Measurements from ENCODE around the gene UCHL1.

UCHL1 gene

DNA sequence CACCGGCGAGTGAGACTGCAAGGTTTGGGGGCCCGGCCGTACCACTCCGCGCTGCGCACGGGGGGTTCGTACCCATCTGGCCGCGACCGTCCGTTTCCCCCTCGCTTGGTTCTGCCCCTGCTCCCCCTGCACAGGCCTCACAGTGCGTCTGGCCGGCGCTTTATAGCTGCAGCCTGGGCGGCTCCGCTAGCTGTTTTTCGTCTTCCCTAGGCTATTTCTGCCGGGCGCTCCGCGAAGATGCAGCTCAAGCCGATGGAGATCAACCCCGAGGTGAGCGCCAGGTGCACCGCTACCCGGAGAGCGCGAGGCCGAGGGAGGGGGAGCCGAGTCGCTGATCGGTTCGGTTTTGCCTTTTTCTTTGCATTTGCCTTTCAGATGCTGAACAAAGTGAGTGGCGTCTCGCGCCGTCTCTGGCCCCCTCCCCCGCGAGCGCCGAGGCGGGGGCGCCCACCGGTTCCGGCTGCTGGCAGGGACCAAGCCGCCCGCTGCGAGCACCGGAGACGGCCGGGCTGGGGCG lies at the start of gene UCHL1:
Gene UCHL1 (plus strand): TSS at position 189 of the 517 bp plus-strand sequence. CDS start 49 bp downstream, at position 238.
- in situ Hi-C loops (cut with MboI; ENCODE audit: low sequenced_read_pairs): no loop called here

DNA sequence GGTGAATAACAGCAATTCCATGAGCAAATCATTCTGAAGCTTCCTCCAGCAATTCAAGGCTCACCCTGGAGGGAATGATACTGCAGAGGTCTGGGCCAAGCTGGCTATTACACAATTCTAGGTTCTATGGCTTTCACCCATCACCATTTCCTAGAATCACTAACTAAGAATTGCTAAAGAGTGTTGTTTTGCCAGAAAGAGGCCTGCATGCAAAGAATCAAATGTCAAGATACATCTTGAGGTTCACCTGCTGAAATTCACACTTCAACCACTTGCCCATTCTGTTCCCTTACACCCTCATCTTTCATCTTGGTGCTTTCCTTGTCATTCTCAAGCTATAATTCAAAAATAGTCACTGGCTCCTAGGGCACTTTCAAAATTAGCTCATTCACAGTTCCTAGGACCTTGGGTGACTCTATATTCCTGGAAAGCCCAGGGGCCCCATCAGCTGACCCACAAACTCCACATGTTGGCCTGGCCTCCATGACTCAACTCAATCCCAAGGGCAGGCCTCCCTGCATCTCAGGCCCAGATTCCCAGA lies 49.4 kb upstream of the UCHL1 start:
- in situ Hi-C loops (cut with MboI; ENCODE audit: low sequenced_read_pairs): no loop called here

DNA sequence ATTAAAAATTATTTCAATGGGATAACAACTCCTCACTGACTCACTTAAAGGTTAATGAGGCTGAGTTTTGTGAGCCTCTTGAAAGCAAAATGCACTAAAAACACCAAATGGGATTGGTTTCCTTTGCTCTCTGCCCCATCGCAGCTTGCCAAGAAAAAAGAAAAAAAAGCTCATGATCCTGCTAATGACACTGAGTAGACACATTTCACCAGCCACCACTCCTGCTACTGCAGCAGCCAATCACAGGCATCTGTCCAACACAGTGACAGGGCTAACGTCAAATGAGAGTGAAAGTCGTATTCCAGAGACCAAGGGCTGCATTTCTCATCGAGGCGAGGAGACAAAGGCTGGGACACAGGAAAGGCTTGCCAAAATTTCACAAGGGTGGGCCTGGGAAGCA lies 47.5 kb upstream of the UCHL1 start:
- in situ Hi-C loops (cut with MboI; ENCODE audit: low sequenced_read_pairs): no loop called here

DNA sequence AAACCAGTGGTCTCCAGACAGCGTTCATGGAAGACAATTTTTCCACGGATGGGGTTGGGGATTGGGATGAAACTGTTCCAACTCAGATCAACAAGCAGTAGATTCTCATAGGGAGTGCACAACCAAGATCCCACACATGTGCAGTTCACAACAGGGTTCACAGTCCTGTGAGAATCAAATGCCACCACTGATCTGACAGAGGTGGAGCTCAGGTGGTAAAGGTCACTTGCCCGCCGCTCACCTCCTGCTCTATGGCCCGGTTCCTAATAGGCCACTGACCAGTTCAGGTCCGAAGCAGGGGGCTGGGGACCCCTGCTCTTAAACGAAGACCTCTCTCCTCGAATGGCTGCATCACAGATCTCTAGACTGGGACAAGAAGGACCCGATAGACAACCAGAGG lies 46.8 kb upstream of the UCHL1 start:
- in situ Hi-C loops (cut with MboI; ENCODE audit: low sequenced_read_pairs): no loop called here

DNA sequence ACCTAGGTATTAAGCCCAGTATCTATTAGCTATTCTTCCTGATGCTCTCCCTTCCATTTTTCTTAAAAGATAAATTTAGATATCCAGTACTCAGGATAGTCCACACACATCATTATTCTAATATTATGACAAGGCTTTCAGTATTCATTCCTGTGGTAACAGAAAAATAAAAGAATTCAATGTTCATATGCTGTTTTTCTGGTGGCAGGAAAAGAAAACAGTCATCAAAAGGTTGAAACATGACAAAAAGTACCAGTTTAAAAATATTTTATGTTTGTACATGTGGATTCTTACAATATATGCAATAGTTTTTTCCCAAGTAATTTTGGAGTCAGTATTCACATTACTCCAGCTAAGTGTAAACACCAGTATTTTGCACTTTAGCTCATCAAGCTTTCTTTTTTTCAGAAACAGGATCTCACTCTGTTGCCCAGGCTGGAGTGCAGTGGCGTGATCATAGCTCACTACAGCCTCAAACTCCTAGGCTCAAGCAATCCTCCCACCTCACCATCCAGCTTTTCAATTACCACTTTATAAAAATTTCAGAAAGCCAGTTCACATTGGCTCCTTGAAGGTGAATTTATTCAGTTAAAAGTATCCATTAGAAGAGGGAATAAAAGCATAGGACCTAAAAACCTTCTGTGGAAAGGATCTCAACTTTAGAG lies 44.6 kb upstream of the UCHL1 start:
- in situ Hi-C loops (cut with MboI; ENCODE audit: low sequenced_read_pairs): no loop called here

DNA sequence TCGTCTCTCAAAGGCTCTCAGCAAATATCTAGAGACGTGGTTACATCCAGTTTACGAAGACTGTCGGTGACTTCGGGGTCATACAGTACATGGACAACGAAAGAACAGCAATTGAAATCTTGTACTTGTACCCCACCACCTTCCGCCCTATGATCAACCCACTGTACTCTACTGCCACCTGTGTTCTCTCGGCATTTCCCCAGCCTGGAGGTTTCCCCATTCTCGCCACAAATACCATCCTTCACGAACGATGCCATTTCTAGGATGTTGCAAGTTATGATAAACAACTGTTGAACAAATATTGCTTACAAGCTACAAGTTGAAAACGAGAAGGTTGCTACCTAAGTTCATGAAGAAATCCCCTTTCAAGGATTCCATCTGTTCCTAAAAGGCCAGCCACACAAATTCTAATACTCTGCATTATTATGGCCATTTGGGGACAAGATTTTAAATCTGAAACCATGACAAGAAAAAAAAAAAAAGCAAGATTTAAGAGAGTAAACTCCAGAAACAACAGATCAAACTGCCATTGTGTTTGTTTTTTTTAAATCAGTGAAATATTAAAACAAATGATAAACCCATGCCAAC lies 44.0 kb upstream of the UCHL1 start:
- in situ Hi-C loops (cut with MboI; ENCODE audit: low sequenced_read_pairs): no loop called here

DNA sequence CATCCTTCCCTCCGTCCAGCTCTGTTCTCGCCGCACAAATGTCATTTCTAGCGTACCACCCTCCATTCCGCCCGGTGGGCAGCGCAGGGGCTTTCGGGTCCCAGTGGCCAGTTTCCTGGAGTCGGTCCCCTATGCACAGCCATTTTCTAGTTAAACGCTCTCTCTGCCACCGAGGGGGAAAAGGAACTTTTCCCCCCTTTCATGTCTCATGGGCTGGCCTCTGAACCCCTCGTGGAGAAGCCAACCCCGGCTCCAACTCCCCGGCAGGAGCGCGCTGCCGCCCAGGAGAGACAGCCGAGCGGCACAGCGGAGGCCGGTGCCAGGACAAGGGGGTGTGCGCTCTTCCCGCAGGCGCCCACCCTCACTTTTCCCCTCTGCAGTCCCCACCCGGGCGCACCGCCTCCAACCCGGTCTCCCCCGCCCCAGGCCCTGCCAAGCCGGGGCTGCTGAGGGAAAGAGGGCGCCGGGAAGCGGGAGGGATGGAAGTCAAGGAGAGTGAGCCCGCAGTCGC lies 43.0 kb upstream of the UCHL1 start:
- in situ Hi-C loops (cut with MboI; ENCODE audit: low sequenced_read_pairs): no loop called here

DNA sequence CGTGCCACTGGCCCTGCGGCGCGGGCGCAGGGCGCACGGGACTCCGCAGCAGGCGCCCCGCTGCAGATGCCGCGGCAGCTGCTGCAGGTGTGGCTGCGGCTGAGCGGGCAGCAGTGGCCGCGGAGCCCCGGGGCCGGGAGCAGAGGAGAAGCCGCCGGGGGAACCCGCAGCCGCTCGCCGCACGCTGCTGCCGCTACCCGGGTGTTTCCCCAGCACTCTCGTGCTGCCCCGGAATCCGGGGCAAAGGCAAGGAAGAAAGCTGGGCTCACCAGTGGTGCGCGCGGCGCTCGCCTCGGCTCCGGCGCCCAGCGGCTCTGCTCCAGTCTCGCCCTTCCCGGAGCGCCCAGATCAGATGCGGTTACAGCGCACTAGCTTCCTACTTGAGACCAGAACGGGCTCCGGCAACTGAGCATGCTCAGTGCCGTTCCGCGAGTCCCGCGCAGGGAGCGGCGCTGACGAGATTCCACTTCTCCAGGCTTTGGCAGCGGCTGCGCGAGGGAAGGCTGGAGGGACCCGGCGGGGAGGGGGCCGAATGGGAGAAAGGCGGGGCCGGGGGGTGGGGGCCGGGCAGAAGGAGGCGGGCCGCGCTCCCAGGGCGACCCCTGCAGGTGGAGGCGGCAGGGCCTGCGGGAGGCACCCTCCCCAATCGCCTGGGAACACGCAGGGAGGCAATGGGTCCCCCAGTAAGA lies 42.4 kb upstream of the UCHL1 start, which contains the start of gene APBB2:
Gene APBB2 (minus strand): TSS at position 407 of the 689 bp plus-strand sequence. CDS start 181,288 bp downstream, outside the sequence.
- in situ Hi-C loops (cut with MboI; ENCODE audit: low sequenced_read_pairs): no loop called here

DNA sequence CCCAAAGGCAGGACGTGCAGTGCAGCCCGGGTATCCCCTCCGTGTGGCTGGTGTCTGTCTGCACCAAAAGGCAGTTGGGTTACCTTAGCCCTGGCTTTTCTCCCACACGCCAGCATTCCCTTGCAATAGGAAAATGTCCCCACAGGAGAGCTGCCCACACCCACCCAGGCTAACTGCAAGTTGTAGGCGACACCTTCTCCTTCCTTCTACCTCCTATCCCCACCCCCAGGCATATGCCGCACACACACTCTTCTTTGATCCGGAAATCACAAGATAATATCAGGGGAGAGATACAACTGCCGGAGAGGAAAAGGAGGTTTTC lies 41.9 kb upstream of the UCHL1 start:
- in situ Hi-C loops (cut with MboI; ENCODE audit: low sequenced_read_pairs): no loop called here

DNA sequence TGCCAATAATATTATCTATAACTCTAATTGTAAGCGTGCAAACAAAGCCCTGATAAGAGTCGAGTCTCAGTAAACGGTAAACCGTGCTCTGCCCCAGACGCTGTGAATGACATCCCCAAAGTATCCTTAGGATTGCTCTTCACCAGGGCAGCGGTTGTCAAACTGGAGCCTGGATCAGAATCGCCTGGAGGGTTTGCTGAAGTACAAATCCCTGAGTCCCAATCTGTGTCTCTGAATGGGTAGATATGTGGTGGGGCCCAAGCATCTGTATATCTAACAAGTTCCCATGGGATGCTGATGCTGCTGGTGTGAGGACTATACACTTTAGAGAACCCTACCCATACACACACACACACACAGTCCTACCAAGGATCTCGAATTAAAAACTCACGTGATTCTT lies 41.6 kb upstream of the UCHL1 start:
- in situ Hi-C loops (cut with MboI; ENCODE audit: low sequenced_read_pairs): no loop called here

DNA sequence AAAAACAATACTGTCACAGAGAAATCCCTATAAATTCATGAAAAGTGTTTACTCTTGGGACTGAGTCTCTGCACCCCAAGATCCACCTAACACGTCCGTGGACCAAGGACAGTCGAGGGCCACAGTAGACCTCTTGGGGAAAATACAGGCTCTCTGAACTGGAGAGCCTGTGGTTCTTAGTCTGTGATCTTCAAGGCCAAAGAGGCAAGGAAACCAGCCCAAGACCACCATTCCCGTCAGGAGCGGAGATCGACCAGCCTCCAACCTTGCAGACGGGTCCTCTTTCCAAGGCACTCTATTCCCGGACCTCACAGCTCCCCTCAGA lies 40.8 kb upstream of the UCHL1 start:
- in situ Hi-C loops (cut with MboI; ENCODE audit: low sequenced_read_pairs): no loop called here

DNA sequence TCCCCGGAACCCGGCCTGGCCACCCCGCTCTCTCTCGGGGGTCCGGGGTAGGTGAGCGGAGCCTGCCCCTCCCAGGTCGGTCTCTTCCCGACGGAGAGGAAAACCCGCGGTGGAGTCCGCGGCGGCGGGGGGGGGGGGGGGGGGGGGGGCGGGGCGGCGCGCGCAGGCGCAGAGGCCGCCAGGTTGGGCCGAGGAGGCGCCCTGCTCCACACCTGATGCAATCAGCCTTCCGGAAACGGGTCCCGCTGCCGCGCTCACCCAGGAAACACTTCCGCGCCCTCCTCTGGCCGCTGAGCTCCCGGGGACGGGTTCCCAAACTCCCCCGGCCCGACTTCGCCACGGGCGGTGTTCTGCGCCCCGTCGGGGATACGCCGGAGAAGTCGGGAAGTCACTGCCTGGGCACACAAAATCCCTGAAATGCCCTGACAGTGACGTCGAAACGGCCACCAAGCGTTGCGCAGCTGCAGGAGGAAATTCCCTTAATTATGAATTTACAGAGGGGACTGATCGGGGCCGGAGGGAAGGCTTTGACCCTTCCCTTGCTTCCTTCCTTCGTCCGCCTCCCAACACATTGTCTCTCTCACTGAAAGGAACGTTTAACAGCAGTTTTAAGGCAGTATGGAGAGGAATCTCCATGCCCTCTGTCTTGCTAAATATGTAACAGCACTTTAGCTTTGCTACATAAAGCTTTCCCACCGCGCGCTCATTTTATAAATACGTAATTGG lies 40.3 kb upstream of the UCHL1 start:
- in situ Hi-C loops (cut with MboI; ENCODE audit: low sequenced_read_pairs): no loop called here

DNA sequence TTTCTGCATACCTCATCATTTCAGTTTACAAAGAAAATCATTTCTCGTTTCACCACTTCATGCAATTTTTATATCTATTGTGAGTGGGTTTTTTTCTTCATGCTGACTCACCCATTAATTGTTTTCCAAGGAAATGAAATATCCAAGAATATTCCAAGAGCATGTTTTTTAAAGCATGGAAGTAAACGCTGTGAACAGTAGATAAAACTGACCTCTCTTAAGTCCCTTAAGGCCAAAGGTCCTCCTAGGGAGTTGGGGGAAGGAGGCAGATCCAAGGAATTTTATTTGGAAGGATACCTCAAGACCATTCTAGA lies 39.8 kb upstream of the UCHL1 start:
- in situ Hi-C loops (cut with MboI; ENCODE audit: low sequenced_read_pairs): no loop called here

DNA sequence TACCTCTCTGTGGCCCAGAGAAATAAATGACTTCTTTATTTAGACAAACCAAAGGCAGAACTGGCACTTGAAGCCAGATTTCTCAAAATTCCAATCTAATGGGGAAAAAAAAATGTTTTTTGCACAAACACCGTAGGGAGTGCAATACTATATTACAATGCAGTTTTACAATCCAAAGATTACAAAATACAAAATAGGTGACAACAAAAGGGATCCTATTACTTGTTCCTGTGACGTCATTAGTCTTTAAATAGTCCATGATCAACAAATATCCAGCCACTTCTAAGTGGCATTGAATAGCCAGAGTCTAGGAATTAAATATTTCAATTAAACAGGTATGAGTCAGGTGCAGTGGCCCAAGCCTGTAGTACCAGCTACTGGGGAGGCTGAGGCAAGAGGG lies 39.4 kb upstream of the UCHL1 start:
- in situ Hi-C loops (cut with MboI; ENCODE audit: low sequenced_read_pairs): no loop called here

DNA sequence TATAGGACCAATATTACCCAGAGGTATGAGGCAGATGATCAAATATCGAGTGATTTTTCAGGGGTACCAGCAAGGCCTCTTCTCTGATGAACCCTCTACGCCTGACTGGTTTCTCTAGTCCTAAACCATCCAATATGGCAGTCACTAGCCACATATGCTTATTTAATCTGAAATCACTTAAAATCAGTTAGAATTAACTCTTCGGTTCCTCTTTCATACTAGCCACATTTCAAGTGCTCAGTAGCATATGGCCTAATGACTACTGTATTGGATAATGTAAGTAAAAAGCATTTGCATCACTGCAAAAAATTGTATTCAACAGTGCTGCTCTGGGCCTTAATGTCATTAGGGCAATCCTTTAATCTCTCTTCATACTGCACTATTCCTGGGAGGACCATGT lies 38.0 kb upstream of the UCHL1 start:
- in situ Hi-C loops (cut with MboI; ENCODE audit: low sequenced_read_pairs): no loop called here

DNA sequence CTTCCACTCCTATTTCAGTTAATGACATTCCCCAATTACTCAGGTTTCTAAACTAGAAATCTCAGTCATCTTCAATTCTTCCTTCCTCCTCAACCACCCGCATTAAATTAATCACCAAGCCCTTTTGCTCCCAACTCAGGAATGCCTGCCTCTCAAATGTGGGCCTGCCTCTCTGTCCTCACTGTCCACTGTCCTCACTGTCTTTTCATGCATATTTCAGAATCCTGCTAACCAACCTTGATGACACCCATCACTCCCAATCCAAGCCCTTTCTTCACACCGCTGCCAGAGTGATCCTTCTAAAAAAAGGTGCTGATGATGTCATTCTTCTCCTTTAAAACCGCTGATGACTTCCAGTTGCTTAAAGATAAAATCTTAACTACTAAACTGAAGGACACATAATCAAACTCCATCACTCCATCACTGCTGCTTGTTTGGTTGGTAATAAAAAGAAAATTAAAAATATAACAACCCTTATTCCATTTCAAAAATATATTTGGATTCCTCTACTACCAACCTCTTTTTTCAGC lies 37.2 kb upstream of the UCHL1 start:
- in situ Hi-C loops (cut with MboI; ENCODE audit: low sequenced_read_pairs): no loop called here

DNA sequence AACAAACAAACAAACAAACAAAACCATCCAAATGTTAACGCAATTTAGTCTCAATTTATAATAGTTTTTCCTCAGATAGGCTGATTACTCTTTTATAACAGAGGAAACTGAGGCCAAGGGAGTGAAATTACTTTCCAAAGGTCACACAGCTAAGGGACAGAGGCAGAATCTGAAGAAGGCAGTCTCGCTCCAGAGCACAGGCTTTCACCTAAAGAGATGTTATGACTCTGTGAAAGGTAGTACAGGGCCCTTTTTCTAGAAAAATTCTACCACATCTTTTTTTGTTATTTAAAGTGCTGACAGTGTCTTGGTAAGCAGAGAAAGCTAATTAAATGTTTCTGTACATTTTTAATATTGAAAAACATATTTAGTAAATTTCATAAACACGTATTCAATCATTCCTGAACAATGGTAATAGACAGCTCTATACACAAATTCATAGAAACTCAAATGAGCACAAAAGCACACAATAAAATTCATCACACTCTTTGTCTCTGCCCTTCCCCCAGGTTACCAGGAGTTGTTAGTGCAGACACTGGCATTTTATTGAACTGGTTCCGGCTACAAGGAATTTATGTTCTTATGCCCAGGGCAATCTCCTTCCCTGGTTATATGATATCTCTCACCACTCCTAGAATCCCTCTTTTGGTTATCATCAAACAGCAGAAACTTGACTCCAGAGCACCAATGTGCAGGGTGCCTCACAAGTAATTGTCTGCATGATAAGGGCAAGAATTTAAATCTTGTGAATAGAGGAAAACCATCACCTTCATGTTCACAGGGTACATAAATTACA lies 34.7 kb upstream of the UCHL1 start:
- in situ Hi-C loops (cut with MboI; ENCODE audit: low sequenced_read_pairs): no loop called here

DNA sequence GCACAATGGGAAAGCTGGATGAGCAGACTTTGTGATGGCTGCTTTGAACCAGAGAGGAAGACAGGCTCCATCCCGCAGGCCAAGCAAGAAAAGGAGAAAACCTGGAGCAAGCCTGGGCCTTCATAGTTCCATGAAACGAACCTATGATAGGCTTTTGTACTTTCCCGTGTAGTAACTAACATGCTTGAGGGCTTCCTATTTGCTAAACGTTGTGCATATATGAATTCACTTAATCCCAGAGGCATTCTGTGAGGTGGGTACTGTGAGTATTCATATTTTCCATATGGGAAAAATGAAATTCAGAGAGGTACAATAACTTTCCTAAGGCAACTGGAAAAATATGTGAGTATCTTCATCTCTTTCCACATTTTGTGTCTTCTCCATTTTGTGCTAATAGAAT lies 28.8 kb upstream of the UCHL1 start:
- in situ Hi-C loops (cut with MboI; ENCODE audit: low sequenced_read_pairs): no loop called here

DNA sequence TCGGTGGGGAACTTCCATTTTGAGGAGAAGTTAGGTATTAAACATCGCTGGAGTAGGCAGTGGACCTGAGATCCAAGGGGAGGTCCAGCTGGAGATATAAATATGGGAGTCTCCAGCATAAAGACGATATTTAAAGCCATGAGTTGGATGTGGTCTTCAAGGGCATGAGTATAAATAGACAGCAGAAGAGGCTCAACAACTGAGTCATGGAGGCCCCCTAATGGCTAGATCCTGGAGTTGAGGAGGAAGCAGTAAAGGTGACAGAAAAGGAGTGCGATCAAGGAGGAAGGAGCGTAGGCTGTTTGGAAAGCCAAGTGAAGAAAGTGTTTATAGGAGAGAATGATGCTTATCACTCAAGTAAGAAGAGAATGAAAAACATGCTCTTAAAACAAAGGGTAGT lies 24.3 kb upstream of the UCHL1 start:
- in situ Hi-C loops (cut with MboI; ENCODE audit: low sequenced_read_pairs): no loop called here

DNA sequence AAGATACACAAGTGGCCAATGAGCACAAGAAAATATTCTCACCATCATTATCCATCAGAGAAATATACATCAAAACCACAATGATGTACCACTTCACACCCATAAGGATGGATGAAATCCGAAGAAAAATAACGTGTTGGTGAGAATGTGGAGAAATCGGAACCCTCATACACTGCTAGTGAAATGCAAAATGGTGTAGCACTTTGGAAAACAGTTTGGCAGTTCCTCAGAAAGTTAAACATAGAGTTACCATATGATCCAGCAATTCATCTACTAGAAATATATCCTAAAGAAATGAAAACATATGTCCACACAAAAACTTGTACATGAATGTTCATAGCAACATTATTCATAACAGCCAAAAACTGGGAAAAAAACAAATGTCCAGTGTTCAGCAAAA lies 23.9 kb upstream of the UCHL1 start:
- in situ Hi-C loops (cut with MboI; ENCODE audit: low sequenced_read_pairs): no loop called here

Measured in hTERT RPE-1 (cell line).